ENCODE data around the gene TBC1D22A.

TBC1D22A gene

DNA sequence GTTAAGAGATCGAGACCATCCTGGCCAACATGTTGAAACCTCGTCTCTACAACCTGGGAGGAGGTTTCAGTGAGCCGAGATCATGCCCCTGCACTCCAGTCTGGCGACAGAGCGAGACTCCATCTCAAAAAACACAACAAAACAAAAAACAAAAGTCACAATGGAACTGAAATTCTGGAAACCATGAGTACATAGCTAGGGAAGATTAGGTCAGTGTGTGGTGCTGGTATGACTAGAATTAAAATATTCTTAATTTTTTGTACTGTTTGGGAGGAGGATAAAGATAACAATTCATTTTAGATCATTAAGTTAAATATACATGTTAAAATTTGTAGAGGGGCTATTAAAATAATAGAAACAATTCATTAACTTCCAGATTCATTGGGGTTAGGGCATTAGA, 344.4 kb downstream of the TBC1D22A start:
- CTCF ChIA-PET: no interaction called here
- POLR2A ChIA-PET: no interaction called here
- no peak for DNase-seq (ENCODE audit: extremely low spot score)
- no peak for TF ChIP-seq CTCF (IDR thresholded peaks at IDR 0.05; ENCODE audit: control extremely low read depth, extremely low read depth, low read depth, missing control alignments)

DNA sequence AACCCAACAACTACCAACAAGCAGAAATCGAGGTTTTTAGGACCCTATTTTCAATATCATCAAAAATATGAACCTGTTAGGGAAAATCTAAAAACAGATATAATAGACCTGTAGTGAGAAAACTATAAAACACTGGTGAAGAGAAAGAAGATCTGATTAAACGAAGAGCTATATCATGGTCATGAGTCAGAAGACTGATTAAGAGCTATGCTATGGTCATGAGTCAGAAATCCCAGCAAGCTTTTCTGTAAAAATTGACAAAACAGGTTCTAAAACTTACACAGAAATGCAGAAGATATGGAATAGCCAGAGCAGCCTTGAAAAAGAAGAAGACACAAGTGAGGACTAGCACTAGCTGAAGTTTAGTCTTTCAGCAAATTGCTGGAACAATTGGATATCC, 345.0 kb downstream of the TBC1D22A start:
- POLR2A ChIA-PET: no interaction called here
- CTCF ChIA-PET: no interaction called here
- DNase-seq (ENCODE audit: extremely low spot score): no peak
- TF ChIP-seq CTCF (IDR thresholded peaks at IDR 0.05; ENCODE audit: control extremely low read depth, extremely low read depth, low read depth, missing control alignments): no peak

DNA sequence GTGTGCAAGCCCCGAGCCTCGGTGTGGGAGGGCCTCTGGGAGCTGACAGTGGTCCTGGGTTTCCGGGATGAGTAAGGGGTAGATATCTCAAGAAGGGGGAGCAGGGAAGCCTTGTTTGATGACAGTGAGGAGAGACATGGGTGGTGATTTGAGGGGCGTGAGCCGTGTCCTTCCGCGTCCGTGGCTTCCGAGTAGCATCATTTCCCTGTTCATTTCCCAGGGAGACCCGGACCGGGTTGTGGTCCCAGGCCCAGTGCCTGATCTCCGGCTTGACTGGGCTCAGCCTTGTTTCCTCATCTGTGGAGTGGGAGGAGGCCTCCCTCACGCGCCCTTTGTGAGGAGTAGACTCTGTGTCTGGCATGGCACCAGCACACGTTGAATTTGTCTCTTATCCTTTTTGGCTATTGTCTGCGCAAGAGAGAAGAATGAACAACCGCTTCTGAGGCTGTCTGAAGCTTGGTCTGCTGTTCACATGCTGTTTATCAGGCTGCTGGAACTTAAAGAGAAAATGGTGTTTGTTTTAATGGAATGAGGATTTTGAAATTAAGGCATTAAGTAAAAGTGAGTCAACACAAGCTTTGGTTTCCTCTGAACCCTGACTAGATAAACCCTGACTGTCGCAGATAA, 348.5 kb downstream of the TBC1D22A start:
- no peak for TF ChIP-seq CTCF (IDR thresholded peaks at IDR 0.05; ENCODE audit: control extremely low read depth, extremely low read depth, low read depth, missing control alignments)
- DNase-seq (ENCODE audit: extremely low spot score): no peak
- POLR2A ChIA-PET: no interaction called here
- CTCF ChIA-PET: no interaction called here

GRCh38 chr22:47111626-47112581, 349.5 kb downstream of the TBC1D22A start:
- TF ChIP-seq CTCF (IDR thresholded peaks at IDR 0.05; ENCODE audit: control extremely low read depth, extremely low read depth, low read depth, missing control alignments): no peak
- ChIA-PET POLR2A (no interaction called here), CTCF (no interaction called here)
- no peak for DNase-seq (ENCODE audit: extremely low spot score)

DNA sequence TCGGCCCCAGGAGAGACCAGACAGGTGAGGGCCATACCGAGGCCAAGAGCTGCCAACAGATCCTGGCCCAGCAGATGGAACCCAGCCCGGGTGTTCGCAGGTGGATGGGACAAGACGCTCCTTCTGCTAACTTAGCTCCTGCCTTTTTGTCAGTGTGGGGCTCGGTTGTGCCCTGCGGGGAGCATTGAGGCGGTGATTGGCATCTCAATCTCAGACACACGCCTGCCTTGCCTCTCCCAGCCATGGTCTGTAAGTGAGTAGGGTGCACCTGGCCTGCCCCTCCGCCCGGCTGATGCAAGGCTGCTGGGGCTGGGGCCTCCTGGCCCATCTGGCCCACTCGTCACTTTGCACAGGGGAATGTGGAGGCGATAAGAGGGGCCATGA, 350.1 kb downstream of the TBC1D22A start:
- CTCF ChIA-PET: no interaction called here
- no peak for TF ChIP-seq CTCF (IDR thresholded peaks at IDR 0.05; ENCODE audit: control extremely low read depth, extremely low read depth, low read depth, missing control alignments)

GRCh38 chr22:47112994-47113852, 350.8 kb downstream of the TBC1D22A start:
- no peak for TF ChIP-seq CTCF (IDR thresholded peaks at IDR 0.05; ENCODE audit: control extremely low read depth, extremely low read depth, low read depth, missing control alignments)
- ChIA-PET POLR2A (no interaction called here), CTCF (no interaction called here)
- no peak for DNase-seq (ENCODE audit: extremely low spot score)

More for the DNA sequence above, 350.1 kb downstream of the TBC1D22A start:
- DNase-seq (ENCODE audit: extremely low spot score): no peak
- POLR2A ChIA-PET: no interaction called here
